Activated T-helper 1 cell treated with anti-CD3 and anti-CD28 coated beads, Interleukin-2, amount 50 U/mL, for 16 hours (primary cell): ENCODE data around the gene ACACA.
"Not testable (repeated sequence)": the region's sequence is repeated elsewhere in the genome, so short reads cannot be mapped to it uniquely, and the experiment has no call there.

ENCODE experiments used
- DNase-seq, 2 donors: peaks; one replicate each; pipeline ENCODE4 v3.0.0-alpha.2; 2020; ENCODE audit warnings: low read depth in 1 of 2, low spot score in 1 of 2

Gene ACACA

DNA sequence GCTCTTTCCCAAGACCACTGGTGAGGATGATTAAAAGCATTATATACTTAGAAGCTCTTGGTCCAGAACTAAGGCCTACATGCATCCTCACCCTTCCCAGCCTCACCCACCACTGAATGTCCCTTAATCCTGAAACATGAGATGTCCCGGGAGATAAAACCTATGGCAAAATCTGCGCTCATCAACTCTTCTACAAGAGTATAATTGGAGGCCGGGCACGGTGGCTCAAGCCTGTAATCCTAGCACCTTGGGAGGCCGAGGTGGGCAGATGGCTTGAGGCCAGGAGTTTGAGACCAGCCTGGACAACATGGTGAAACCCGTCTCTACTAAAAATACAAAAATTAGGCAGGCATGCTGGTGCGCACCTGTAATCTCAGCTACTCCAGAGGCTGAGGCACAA lies 13.3 kb downstream of the ACACA start:
- DNase-seq: no peak

DNA sequence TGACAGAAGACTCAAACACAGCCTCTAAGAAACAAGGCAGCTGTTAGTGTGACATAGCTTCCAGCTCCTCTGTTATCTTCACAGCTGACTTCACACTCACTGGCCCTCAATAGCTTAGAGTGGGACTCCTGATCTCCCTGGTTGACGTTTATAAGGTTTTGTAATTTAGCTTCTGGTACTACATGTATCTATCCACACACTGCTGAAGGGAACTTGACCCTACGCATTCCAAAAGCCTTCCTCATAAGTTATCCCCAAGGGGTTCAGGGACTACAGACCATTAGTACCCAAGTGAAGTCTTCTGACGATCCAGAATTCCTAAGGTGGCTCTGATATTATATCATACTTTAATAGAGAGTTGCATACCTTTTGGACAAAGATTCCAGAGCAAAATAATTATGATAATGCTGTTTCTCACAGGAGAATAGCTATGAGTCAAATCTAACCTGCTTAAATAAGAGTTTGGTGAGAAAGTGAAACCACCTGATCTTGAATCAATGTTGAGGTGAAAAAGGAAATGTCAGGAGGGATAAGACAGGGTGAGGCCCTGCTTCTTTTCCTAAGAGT lies 14.5 kb downstream of the ACACA start:
- no peak for DNase-seq

DNA sequence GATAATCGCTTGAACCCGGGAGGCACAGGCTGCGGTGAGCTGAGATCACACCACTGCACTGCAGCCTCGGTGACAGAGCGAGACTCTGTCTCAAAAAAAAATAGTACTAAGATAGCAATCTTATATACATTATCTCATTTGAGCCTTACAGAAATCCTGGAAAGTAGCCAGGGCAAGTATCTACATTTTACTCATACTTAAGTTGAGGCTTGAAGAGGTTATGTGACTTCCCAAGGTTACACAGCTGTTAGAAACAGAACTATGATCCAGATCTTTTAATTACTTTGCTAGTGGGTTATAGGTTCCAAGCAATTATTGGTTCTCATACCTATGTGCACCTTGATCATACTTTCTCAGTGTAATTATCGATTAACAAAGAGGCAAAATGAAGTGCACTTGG lies 15.5 kb downstream of the ACACA start:
- no peak for DNase-seq

DNA sequence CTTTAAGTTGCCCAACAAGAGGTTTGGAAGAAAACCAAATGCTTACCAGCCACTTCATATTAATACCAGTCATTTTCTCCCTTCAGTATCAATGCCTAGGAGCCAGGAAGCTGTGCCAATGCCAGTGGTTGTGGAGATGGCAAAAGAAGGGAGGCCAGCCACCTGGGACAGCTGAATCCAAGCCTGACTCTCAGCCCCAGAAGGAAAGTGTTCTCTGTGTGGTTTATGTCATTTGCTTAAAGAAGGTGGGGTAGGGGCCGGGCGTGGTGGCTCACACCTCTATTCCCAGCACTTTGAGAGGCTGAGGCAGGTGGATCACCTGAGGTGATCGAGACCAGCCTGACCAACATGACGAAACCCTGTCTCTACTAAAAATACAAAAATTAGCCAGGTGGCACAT lies 17.5 kb downstream of the ACACA start:
- DNase-seq: no peak

DNA sequence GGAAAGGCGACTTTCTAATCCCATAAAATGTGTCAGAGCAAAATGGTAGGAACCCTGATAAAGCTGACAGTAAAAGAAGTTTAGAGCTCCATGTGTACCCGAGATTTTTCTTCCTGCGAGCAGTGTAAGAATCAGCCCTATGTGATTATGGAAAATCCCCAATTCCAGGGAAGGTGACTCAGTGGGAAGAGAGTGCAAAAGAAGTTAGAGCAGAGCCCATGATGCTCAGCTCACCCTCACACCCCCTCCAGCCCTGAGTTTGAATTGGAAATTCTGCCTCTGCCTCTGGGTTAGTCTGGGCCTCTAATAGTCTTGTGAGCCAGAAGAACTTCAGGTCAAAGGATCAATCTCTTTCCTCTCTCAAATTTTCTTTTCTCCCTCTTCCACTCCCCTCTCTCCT lies 18.4 kb downstream of the ACACA start:
- no peak for DNase-seq

DNA sequence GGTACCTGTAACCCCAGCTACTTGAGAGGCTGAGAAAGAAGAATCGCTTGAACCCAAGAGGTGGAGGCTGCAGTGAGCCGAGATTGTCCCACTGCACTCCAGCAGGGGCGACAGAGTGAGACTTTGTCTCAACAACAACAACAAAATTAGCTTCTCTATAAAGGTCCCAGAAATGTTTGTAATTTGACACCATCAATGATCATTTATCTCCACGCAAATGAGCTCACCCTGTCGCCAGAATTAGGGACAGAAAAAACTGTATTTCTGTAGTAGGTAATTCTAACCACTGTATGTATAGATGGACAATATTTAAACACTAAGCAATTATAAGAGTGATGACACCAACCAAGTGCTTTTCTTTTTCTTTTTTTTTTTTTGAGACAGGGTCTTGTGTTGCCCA lies 20.2 kb downstream of the ACACA start:
- no peak for DNase-seq

DNA sequence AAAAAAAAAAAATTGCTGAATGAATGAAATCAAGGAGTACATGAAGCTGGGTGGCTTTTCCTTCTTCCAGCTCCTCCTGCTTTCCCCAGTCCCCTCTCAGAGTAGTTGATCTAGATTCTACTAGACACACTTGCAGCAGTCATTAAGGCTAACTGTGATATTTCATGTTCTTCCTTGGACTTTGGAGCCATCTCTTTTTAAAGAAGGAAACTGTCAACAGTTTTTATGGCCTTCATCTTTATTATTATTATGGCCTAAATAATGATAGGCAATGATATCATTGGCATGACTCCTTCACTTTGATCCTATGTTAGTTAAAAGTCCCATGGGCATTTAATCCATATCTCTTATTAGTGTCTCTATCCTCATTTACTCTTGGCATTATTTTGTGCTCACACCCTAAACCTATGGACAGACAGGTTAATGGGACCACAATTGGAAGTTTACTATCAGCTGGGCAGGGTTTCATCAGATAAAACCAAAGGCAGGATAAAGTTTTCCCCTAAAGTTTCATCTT lies 21.1 kb downstream of the ACACA start:
- no peak for DNase-seq

DNA sequence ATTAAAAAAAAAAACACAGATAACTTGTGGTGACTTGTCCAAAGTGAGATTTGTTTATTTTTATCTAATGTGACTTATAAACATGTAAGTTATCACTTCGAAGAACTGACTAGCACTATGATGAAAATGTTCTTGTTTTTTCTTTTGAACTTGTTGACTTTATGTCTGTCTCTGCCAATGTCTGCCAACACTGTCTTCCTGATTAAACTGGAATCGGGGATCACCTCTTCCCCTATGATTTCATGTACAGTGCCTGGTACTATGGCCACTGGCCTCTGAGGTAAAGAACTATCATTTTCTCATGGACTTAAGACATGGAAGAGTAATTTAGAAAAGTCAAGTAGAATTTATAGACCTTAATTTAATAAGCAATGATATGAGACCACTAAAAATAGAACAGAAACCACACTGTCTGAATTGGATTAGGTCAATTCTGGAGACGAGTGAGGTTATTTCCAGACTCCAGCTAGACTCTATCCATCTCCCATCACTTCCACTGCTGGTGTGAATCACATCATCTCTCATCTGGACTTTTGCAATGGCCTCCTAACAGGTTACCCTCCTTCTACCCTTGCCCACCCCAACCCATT lies 22.0 kb downstream of the ACACA start:
- DNase-seq: no peak

DNA sequence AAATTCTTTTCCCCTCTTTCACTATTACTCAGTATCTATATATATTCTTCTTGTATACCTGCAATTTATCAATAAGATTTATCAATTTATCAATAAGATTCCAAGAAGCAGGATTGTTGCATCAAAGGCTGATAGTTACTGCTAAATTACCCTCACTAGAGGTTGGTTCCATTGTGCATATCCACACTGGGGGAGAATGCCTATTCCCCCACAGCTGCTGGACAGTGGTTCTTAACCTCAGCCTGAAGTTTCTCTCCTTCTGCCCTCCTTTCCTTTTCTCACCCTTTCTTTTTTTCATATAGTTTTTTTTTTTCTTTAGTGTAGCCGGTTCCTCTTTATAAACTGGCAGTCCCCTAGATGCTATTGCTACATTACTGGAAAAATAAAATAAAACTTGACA lies 24.6 kb downstream of the ACACA start:
- no peak for DNase-seq

DNA sequence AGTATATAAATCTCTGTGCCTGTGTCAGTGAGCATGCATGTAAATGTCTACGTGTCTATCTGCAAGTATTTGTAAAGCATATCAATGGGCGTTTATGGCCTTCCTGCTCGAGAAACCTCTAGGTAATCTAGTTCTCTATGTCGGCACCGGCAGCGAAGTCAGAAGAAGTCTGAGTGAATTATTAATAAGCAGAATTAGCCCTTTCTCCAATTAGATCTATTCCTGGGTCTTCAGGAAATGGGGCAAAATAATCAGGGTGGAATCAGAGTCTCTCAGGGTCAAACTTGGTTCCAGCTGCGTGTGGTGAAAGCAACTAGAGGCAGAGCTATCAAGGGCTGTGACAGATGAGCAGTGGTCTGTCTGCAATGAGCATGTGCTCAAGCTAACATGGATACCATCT lies 30.9 kb downstream of the ACACA start, which contains the start of gene C17orf78:
Gene C17orf78 (plus strand): TSS at position 280 of the 400 bp plus-strand sequence. CDS start 108 bp downstream, at position 388.
- DNase-seq: no peak

DNA sequence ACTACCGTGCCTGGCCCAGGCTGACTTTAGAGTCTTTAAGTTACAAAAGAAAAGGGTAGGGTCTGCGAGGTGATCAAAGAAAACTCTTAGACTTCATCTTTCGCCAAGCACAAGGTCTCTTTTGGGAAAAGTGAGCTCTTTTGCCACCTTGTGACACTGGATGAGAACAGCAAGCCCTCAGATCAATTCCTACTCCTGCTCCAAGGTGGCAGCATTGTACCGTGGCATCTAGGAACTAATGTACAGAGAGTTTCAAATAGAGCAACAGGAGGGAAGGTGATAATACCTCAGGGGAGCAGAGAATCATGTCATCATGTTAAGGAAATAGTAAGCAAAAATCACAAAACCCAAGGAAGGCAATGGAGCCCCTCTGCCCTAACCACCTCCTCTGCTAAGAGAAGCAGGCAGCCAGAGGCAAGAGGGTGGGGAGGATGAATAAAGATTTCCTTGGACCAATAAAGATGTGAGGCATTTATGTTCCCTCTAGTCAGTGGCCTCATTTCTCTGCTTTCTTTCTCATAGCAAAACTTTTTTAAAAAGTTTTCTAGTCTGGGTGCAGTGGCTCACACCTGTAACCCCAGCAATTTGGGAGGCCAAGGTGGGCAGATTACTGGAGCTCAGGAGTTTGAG lies 33.0 kb downstream of the ACACA start:
- peak; percentile 9 to 22 for DNase-seq

DNA sequence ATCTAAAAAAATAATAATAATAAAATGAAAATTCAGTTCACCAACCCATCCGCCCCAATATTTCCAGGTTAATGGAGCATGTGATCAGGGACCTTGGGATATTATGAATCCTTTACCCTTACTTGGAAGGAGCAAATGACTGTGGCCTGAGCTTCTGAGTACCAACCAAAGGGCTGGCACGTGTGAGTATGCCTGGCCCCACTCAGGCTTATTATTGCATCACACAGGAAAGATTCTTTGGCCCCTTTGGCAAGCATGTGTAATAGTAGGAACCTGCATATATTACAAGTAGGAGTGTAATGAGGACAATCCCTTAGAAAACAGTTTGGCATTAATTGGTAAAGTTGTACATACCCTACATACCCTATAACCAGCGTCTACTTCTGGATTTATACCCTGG lies 38.1 kb downstream of the ACACA start:
- DNase-seq: no peak

DNA sequence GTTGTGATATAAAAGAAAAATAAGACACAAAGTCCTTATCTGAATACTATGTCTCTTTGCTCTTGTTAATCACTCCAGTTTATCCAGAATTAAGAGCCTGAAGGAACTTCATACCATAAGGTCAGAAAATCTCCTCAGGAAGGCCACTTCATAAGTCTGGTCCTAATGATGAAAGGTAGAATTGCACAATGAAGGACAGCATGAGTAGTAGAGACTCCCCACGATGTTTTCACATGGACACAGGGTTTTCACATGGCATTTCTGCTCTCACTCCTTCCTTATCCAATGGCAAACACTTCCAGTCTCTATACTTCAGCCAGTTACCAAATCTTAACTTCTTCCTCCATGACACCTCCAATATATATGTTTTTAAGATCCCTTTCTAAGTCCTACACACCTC lies 41.0 kb downstream of the ACACA start:
- DNase-seq: no peak

DNA sequence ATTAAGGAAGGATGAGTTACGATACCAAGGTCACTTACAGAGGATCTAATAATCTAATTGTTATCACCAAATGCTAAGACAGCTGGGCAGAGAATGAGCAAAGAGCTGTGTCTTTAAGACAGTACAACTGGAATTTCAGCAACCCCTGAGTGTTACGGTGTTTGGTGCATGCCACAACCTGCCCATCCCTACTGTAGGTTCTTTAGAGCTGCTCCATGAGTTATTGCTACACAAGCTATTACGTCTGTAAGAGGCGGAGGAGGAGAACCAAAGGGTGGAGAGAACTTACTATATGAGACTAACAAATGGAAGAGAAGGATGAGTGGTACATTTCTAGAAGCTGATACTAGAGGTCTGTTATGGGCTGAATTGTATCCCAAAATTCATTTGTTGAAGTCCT lies 45.1 kb downstream of the ACACA start:
- no peak for DNase-seq

DNA sequence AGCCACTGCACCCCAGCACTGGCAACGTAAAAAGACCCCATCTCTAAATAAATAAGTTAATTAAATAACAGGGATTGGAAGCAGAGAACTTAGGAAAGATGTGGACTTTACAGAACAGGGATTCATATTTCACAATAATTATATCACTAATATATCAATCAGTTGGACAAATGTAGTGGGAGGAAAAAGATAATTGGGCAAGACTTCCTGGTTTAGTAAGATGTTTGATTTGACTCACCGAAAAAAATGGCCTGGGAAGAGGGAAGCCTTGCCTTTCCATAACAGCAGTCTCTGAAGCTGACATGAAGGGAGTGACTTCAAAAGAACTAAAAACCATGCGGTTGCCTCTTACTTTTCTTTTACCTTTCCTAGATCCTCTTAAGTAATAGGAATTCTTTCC lies 46.0 kb downstream of the ACACA start:
- DNase-seq: no peak

DNA sequence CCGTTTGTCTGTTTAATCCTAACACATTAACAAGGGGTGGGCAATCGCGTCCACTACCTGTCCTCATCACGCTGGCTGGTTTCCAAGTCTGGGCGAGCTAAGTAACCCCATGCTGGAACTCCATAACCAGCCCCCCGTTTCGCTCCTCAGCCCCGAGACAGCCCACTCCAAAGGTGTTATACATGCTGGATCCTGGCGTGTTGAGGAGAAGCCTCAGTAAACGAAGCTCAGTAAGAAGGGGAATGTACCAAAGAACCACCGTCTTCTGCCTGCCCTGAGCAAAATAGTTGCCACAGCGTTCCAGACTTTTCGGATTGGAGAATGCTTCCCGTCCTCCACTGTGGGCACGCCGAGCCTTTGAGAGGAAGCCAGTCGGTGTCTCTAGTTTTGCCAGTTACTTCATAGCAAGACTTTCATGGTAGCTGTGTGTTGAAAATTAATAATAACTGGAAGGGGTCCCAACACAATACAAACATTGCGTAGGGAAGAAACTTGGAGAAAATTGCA lies 46.9 kb downstream of the ACACA start:
- DNase-seq: no peak

DNA sequence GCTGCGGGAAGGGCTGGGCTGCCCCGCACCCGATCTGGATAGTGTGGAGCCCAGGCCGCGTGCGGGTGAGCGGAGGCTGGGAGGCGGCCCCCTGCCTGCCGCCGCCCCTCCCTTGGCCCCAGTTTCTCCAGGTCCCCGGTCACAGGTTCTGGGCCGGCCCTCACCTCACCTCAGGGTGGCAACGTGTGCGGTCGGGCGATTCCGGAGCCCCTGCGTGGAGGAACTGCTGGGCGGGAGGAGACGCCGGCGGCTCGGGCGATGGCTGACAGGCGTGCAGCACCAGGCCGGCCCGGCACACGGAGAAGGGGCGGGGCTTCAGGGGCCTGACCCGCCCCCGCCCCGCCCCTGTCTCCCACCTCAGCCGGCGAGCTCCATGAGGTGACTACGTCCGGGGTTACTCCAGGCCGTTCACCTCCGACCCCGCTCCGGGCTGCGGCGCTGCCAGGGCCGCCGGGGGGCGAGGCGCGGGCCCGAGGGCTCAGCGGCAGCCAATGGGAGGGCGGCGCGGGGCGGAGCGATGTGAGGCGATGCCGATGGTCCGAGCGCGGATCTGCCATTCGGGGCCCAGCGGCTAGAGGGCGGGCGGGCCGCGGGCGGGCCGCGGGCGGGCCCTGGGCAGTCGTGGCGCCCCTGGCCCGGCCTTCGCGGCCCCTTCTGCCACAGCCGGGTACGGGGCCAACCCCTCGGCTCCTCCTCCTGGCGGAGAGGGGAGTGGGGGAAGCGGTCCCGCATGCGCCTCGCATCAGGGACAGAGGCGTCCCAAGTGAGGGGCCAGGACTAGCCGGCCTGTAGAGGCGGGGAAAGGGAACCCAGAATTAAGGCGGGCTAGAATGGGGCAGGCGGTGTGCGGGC lies 47.6 kb downstream of the ACACA start:
- peak; percentile 63 to 81 for DNase-seq

DNA sequence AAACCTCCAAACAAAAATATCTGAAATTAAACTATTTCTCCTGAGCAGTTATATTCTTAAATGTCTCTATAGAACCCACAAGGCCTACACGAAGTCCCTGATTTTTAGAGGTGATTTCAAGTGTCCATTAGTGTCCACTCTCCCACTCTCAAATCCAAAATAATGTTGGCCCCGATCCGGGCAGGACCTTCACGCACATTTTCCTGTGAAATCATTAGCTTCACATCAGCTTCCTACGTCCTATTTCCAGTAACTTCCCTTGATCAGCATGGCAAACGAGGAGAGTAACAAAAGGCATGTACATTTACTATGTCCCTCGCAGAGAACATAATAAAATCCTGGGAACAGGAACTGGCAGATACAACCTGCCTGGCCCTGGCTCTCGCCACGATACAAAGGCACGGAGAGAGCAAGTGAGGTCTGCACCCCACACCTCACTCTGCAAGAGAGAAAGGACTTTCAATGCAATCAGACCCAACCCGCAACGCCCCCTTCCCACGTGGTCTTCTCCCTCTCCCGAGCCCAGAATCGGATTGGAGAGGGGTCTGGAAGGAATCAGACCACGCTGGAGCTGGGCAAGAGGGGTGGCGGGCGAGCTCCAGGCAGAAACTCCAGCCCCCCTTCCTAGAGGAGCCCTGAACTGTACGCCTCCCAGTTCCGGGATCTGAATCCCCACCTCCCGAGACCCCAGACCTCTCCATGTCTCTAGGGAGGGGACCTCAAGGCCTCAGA lies 48.4 kb downstream of the ACACA start:
- no peak for DNase-seq

DNA sequence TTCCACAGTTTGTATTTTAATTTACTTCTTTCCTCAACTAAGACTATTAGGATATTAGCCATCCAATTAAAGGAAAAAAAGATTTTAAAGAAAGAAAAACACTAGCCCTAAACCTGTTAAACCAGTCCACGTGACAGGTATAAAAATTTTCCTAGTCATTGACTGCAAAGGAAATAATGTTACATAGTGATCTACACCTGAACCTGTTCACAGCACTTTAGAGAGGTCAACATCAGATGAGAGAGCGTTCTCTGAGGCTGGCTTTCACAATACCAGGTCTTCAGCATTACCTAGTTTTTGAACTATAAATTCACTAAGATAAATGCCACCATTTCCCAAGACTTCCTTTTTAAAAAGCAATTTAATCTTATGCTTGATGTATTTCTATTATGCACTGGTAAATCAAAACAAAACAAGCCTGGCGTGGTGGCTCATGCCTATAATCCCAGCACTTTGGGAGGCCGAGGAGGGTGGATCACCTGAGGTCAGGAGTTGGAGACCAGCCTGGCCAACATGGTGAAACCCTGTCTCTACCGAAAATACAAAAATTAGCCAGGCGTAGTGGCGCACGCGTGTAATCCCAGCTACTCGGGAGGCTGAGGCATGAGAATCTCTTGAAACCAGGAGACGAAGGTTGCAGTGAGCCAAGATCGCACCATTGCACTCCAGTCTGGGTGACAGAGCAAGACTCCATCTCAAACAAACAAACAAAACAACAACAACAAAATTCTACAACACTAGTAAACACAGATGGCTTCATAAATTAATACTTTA lies 49.7 kb downstream of the ACACA start:
- DNase-seq: not testable (repeated sequence)

DNA sequence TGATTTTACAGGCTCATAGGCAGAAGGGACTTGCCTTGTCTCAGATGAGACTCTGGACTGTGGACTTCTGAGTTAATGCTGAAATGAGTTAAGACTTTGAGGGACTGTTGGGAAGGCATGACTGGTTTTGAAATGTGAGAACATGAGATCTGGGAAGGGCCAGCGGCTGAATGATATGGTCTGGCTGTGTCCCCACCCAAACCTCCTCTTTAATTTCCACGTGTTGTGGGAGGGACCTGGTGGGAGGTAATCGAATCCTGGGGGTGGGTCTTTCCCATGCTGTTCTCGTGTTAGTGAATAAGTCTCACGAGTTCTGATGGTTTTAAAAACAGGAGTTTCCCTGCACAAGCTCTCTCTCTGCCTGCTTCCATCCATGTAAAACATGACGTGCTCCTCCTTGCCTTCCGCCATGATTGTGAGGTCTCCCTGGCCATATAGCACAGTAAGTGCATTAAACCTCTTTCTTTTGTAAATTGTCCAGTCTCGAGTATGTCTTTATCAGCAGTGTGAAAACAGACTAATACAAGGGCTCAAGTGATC lies 59.7 kb downstream of the ACACA start:
- not testable (repeated sequence) for DNase-seq
